Measurements from ENCODE around the gene FOXN3.

FOXN3 gene

DNA sequence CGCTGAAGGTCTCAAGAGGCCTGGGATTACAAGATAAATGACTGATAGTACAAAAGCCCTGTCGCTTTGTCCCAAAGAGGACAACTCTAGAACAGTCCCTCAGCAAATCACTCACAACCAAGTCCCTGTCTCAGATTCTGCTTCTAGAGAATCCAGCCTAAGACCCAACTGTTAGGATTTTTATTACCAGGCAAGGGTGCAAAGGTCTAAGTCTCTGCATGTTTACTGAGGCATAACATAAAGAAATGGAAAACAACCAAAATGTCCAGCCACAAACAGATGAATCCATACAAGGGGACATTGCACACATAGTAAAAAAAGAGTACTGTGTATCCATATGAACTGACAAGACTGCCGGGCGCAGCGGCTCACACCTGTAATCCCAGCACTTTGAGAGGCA lies 104.1 kb downstream of the FOXN3 start:
- H3K36me3 ChIP-seq (replicated peaks; ENCODE audit: low read depth, low read length), result no peaks in the 10 kb centered on the region
- no peak overlapping the region for H2AFZ ChIP-seq (ENCODE audit: low read depth, low read length)
- no peaks in the 10 kb centered on the region for H3K79me2 ChIP-seq (ENCODE audit: low read length)
- no peak overlapping the region for H3K4me2 ChIP-seq (ENCODE audit: low read length)
- peaks cover 35% of the 10 kb centered on the region for H3K4me1 ChIP-seq (ENCODE audit: low read length)
- H3K9me3 ChIP-seq (ENCODE audit: insufficient read depth, low read length), result no peaks in the 10 kb centered on the region
- H3K27me3 ChIP-seq (ENCODE audit: low read depth, low read length), result no peaks in the 10 kb centered on the region
- no peak overlapping the region for H3K27ac ChIP-seq (ENCODE audit: low read length)
- no peak overlapping the region for H3K9ac ChIP-seq (ENCODE audit: low read length)
- no peak overlapping the region for H3K4me3 ChIP-seq (ENCODE audit: low read length)
- TF ChIP-seq EZH2phosphoT487 (IDR thresholded peaks at IDR 0.05; ENCODE audit: low read depth), result no peak
- TF ChIP-seq CTCF (IDR thresholded peaks at IDR 0.05; ENCODE audit: low read depth, low read length), result no peak
- H4K20me1 ChIP-seq (ENCODE audit: insufficient read depth, low read length), result peaks cover 4% of the 10 kb centered on the region

DNA sequence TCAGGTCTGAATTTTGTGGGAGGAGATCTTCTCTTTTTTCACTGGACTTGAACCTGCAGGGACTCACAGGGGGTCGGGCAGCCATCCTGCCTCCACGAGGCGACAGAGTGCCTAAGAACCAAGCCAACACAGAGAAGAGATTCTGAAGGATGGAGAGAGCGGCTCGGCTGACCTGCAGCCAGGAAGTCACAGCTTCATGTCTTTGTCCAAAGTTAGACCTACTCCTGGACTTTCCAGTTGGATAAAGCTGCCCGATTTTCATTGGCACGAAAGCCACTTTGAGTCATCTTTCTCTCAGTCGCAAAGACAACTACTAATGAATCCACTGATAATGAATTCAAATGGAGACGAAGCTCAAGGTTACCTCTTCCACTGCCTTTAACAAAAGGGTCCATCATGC lies 106.8 kb downstream of the FOXN3 start:
- Histone ChIP-seq H3K79me2 (ENCODE audit: low read length) (no peaks in the 10 kb centered on the region), H3K9me3 (ENCODE audit: insufficient read depth, low read length) (no peaks in the 10 kb centered on the region), H3K4me2 (ENCODE audit: low read length) (no peak overlapping the region), H2AFZ (ENCODE audit: low read depth, low read length) (no peak overlapping the region), H3K27me3 (ENCODE audit: low read depth, low read length) (no peaks in the 10 kb centered on the region), H3K9ac (ENCODE audit: low read length) (no peak overlapping the region), H4K20me1 (ENCODE audit: insufficient read depth, low read length) (no peaks in the 10 kb centered on the region), H3K4me3 (ENCODE audit: low read length) (no peak overlapping the region), H3K27ac (ENCODE audit: low read length) (no peak overlapping the region), H3K4me1 (ENCODE audit: low read length) (peaks cover 50% of the 10 kb centered on the region), H3K36me3 (replicated peaks; ENCODE audit: low read depth, low read length) (no peaks in the 10 kb centered on the region)
- no peak for TF ChIP-seq CTCF (IDR thresholded peaks at IDR 0.05; ENCODE audit: low read depth, low read length)
- TF ChIP-seq EZH2phosphoT487 (IDR thresholded peaks at IDR 0.05; ENCODE audit: low read depth), result no peak

GRCh38 chr14:89309670-89310177 lies 107.3 kb downstream of the FOXN3 start:
- TF ChIP-seq CTCF (IDR thresholded peaks at IDR 0.05; ENCODE audit: low read depth, low read length), result no peak
- TF ChIP-seq EZH2phosphoT487 (IDR thresholded peaks at IDR 0.05; ENCODE audit: low read depth), result no peak
- Histone ChIP-seq H3K27ac (ENCODE audit: low read length) (no peak overlapping the region), H4K20me1 (ENCODE audit: insufficient read depth, low read length) (no peaks in the 10 kb centered on the region), H3K36me3 (replicated peaks; ENCODE audit: low read depth, low read length) (no peaks in the 10 kb centered on the region), H3K27me3 (ENCODE audit: low read depth, low read length) (no peaks in the 10 kb centered on the region), H2AFZ (ENCODE audit: low read depth, low read length) (no peak overlapping the region), H3K4me2 (ENCODE audit: low read length) (no peak overlapping the region), H3K4me3 (ENCODE audit: low read length) (no peak overlapping the region), H3K4me1 (ENCODE audit: low read length) (peaks cover 55% of the 10 kb centered on the region), H3K9me3 (ENCODE audit: insufficient read depth, low read length) (no peaks in the 10 kb centered on the region), H3K9ac (ENCODE audit: low read length) (no peak overlapping the region), H3K79me2 (ENCODE audit: low read length) (no peaks in the 10 kb centered on the region)

DNA sequence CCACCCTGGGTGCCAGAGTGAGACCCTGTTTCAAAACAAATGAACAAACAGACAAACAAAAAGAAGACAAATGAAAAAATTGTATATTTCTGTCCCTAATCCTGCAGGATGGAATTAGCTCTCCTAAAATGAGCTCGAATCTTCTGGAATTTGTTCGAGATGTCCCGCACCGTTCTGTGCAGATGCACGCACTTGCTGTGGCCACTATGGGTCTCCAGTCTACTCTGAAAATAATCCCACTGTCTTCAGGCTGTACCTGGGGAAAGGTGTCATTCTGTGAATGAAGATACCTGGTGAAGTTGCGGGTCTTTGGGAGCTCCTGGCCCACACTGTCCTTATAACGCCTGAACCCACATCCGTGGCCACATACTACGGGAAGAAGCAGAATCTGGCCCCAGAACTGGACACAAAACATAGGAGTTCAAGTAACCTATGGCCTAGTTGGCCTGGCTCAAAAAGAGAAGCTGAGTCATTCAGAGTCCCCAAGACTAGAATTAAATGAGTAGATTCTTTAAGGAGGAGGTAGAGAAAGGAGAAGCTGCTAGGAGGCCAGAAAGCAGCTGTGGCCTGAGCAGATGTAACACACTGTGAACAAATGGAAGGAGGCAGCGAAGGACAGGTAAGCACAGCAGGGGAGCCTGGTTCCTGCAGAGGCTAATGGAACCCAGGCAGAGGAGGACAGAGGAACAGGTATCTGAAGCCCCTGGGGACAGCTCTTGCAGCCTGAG lies 108.6 kb downstream of the FOXN3 start:
- no peaks in the 10 kb centered on the region for H4K20me1 ChIP-seq (ENCODE audit: insufficient read depth, low read length)
- peaks cover 63% of the 10 kb centered on the region for H3K4me1 ChIP-seq (ENCODE audit: low read length)
- H2AFZ ChIP-seq (ENCODE audit: low read depth, low read length), result no peak overlapping the region
- H3K27me3 ChIP-seq (ENCODE audit: low read depth, low read length), result no peaks in the 10 kb centered on the region
- peak overlapping the region; percentile 37 for H3K9ac ChIP-seq (ENCODE audit: low read length)
- H3K4me2 ChIP-seq (ENCODE audit: low read length), result peak overlapping the region; percentile 99
- H3K27ac ChIP-seq (ENCODE audit: low read length), result peak overlapping the region; percentile 87
- H3K9me3 ChIP-seq (ENCODE audit: insufficient read depth, low read length), result no peaks in the 10 kb centered on the region
- H3K79me2 ChIP-seq (ENCODE audit: low read length), result no peaks in the 10 kb centered on the region
- H3K4me3 ChIP-seq (ENCODE audit: low read length), result peak overlapping the region; percentile 58
- H3K36me3 ChIP-seq (replicated peaks; ENCODE audit: low read depth, low read length), result no peaks in the 10 kb centered on the region
- peak; percentile 62 for TF ChIP-seq CTCF (IDR thresholded peaks at IDR 0.05; ENCODE audit: low read depth, low read length)
- TF ChIP-seq EZH2phosphoT487 (IDR thresholded peaks at IDR 0.05; ENCODE audit: low read depth), result no peak

All from OCI-LY3 (cell line).